Measurements from ENCODE around the gene RADIL.
"Not testable (repeated sequence)": the region's sequence is repeated elsewhere in the genome, so short reads cannot be mapped to it uniquely, and the experiment has no call there.

The RADIL gene

DNA sequence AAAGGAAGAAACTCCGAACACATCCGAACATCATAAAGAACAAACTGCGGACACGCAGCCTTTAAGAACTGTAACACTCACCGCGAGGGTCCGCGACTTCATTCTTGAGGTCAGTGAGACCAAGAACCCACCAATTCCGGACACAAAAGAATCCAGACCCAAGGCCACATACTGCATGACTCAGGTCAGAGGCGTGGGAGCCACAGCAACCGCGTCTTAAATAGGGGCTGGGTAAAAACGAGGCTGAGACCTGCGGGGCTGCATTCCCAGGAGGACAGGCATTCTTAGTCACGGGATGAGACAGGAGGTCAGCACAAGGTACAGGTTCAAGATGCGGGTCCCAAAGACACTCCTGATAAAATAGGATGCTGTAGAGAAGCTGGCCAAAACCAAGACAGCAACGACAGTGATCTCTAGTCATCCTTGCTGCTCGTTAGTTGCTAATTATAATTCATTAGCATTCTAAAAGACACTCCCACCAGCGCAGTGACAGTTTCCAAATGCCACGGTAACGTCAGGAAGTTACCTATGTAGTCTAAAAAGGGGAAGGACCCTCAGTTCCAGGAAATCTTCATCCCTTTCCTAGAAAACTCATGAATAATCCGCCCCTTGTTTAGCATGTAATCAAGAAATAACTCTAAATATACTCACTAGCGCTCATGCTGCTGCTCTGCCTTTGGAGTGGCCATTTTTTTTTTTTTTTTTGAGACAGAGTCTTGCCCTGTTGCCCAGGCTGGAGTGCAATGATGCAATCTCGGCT, 88.7 kb downstream of the RADIL start:
- TF ChIP-seq, protein P1, sequence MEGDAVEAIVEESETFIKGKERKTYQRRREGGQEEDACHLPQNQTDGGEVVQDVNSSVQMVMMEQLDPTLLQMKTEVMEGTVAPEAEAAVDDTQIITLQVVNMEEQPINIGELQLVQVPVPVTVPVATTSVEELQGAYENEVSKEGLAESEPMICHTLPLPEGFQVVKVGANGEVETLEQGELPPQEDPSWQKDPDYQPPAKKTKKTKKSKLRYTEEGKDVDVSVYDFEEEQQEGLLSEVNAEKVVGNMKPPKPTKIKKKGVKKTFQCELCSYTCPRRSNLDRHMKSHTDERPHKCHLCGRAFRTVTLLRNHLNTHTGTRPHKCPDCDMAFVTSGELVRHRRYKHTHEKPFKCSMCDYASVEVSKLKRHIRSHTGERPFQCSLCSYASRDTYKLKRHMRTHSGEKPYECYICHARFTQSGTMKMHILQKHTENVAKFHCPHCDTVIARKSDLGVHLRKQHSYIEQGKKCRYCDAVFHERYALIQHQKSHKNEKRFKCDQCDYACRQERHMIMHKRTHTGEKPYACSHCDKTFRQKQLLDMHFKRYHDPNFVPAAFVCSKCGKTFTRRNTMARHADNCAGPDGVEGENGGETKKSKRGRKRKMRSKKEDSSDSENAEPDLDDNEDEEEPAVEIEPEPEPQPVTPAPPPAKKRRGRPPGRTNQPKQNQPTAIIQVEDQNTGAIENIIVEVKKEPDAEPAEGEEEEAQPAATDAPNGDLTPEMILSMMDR (IDR thresholded peaks at IDR 0.05; ENCODE audit: insufficient read depth, low read depth, low read length, missing control alignments) = no peak
- no peak overlapping the region for H3K4me3 ChIP-seq (ENCODE audit: low read length)
- peak; percentile 39 for DNase-seq (ENCODE audit: low read depth)

DNA sequence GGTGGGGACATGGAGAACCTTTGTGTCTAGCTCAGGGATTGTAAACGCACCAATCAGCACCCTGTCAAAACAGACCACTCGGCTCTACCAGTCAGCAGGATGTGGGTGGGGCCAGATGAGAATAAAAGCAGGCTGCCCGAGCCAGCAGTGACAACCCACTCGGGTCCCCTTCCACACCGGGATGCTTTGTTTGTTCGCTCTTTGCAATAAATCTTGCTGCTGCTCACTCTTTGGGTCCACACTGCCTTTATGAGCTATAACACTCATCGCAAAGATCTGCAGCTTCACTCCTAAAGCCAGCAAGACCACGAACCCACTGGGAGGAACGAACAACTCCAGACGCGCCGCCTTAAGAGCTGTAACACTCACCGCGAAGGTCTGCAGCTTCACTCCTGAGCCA, 89.3 kb downstream of the RADIL start:
- H3K4me3 ChIP-seq (ENCODE audit: low read length); DNase-seq (ENCODE audit: low read depth): not testable (repeated sequence)

DNA sequence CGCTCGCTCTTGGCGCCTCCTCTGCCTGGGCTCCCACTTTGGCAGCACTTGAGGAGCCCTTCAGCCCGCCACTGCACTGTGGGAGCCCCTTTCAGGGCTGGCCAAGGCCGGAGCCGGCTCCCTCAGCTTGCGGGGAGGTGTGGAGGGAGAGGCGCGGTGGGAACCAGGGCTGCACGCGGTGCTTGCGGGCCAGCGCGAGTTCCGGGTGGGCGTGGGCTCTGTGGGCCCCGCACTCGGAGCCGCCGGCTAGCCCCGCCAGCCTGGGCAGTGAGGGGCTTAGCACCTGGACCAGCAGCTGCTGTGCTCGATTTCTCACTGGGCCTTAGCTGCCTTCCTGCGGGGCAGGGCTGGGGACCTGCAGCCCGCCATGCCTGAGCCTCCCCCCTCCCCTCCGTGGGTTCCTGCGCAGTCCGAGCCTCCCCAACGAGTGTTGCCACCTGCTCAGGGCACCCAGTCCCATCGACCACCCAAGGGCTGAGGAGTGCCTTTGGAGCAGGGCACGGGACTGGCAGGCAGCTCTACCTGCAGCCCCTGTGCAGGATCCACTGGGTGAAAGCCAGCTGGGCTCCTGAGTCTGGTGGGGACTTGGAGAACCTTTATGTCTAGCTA, 90.0 kb downstream of the RADIL start:
- not testable (repeated sequence) for DNase-seq (ENCODE audit: low read depth); H3K4me3 ChIP-seq (ENCODE audit: low read length)

DNA sequence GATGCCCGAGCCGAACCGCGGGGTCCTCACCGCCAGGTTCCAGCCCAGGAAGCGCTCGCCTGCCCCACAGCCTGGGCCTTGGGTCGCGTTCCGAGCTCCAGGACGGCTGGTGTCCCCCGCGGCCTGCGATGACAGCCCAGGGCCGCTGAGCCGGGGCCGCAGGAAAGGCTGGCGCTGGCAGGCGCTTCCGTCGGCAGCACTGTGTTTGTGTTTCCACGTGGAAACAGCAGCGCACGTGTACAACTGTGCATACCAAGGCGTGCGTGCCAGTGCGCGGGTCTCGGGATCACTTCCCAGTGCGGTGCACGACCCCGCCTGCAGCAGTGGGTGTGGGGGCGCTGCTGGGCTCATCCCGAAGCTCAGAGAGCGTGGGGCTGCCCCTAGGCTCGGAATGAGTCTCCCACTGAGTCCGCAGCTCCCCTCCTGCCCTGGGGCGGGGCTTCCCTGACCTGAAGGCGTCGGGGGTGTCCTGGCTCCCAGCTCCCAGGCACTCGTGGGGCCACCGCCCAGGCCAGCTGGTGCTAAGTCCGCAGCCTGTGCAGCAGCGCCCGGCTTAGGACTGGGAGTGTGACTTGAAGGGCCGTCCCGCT, 90.9 kb downstream of the RADIL start:
- TF ChIP-seq, protein P1 (IDR thresholded peaks at IDR 0.05; ENCODE audit: insufficient read depth, low read depth, low read length, missing control alignments) = no peak
- H3K4me3 ChIP-seq (ENCODE audit: low read length) = peak overlapping the region; percentile 26
- DNase-seq (ENCODE audit: low read depth) = no peak

DNA sequence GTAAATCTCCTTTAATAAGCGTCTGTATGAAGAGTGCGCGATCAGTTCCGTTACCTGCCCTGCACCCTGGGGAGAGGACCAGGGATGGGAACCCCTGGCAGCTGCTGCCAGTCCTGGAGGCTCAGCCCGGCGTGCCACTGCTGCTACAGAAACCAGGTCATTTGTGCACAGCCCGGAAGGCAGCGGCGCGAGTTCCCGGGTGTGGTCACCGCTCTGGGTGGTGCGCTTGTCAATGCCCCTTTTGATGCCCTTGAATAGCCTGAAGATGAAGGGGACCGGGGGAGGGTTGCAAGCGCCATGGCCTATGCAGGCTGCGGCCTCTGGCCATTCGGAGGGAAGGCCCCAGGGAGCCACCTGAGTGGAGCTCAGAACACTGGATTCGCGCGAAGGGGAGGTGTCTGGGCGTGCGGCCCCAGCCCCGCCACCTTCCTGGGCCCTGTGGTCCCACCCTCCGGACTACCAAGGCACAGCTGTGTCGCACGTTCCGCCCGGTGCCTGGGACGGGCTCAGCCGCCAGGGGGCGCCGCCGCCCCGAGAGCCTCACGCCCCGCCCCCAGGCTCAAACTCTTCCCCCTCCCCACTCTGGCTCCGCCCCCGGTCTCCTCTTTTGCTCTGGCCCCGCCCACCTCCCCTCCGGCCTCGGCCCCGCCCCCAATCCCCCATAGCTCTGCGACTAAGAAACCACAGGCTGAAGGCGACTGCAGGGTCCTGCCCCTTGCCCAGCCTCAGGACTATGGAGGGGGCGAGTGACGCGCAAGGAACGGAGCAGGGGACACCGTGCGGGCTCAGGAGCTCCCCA, 91.6 kb downstream of the RADIL start:
- TF ChIP-seq, protein P1 (IDR thresholded peaks at IDR 0.05; ENCODE audit: insufficient read depth, low read depth, low read length, missing control alignments) = peak; percentile 45
- H3K4me3 ChIP-seq (ENCODE audit: low read length) = peak overlapping the region; percentile 26
- DNase-seq (ENCODE audit: low read depth) = peak; percentile 43

DNA sequence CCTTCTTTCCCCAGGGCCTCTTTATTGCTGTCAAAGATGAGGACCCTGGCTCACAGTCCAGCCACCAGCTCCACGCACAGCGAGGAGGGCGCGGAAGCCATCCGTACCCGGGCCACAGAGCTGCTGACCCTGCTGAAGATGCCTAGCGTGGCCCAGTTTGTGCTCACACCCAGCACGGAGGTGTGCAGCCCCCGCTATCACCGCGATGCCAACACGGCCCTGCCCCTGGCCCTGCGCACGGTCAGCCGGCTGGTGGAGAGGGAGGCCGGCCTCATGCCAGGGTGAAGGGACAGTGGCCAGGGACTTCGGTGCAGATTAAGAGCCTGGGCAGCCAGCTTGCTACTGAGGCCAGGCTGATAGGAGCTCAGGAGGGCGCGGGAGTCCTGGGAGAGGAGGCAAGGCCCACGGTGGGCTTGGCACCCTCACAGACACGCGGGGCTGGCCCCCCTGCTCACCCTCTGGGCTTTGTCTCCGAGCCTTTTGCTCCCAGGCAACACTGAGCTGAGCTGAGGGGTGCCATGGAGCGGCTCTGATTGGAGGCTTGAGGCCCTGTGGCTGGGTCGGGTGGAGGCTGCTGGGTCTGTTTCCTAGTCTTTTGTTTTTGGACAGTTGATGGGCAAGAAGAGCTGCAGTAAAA, 92.3 kb downstream of the RADIL start:
- DNase-seq (ENCODE audit: low read depth) = no peak
- TF ChIP-seq, protein P1 (IDR thresholded peaks at IDR 0.05; ENCODE audit: insufficient read depth, low read depth, low read length, missing control alignments) = no peak
- H3K4me3 ChIP-seq (ENCODE audit: low read length) = no peak overlapping the region

DNA sequence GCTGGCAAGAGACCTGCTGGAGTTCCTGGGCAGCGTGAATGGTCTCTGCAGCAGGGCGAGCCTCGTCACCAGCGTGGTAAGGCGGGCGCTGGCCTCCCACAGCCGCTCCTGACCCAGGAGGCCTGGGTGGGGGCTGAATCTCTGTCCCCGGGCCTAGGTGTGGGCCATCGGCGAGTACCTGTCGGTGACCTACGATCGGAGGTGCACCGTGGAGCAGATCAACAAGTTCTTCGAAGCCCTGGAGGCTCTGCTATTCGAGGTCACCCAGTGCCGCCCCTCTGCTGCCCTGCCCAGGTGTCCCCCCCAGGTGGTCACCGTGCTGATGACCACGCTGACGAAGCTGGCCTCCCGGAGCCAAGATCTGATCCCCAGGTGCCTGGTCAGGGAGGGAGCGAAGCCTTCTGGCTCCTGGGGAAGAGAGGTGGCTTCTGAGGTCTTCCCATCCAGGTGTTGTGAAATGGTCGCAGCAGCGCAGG, 93.0 kb downstream of the RADIL start:
- TF ChIP-seq, protein P1 (IDR thresholded peaks at IDR 0.05; ENCODE audit: insufficient read depth, low read depth, low read length, missing control alignments) = no peak
- DNase-seq (ENCODE audit: low read depth) = no peak
- H3K4me3 ChIP-seq (ENCODE audit: low read length) = no peak overlapping the region

Measured in epithelial cell of esophagus (primary cell).